Activated T-helper 2 cell treated with anti-CD3 and anti-CD28 coated beads, Interferon-gamma antibody, Interleukin-2, Interleukin-4, amounts not matched to agents 10 μg/mL and 5 μg/mL and 100 μg/mL, durations not matched to agents 14 hours and 24 hours and 36 hours (primary cell): Measurements from ENCODE around the gene NGFR. TPM values are rescaled to one million over a fixed set of nuclear protein-coding genes. Genes with fewer than 3 reads are reported as not detected.

Experiments
- DNase-seq: peaks from one replicate; pipeline ENCODE4 v3.0.0; 2021; ENCODE audit warnings: low spot score
- H3K27ac Mint-ChIP-seq: one replicate; pipeline ENCODE4 v1.8.0; 2021; ENCODE audit warnings: mixed read lengths
- H3K27me3 Mint-ChIP-seq: one replicate; pipeline ENCODE4 v1.8.0; 2021; ENCODE audit warnings: low read depth, mixed read lengths
- H3K36me3 Mint-ChIP-seq: one replicate; pipeline ENCODE4 v1.8.0; 2021; ENCODE audit warnings: low read depth, mixed read lengths
- H3K4me1 Mint-ChIP-seq: one replicate; pipeline ENCODE4 v1.8.0; 2021; ENCODE audit warnings: low read depth, mixed read lengths
- H3K4me3 Mint-ChIP-seq: one replicate; pipeline ENCODE4 v1.8.0; 2021; ENCODE audit warnings: low read depth, mild to moderate bottlenecking, moderate library complexity, mixed read lengths
- H3K9me3 Mint-ChIP-seq: one replicate; pipeline ENCODE4 v1.8.0; 2021; ENCODE audit warnings: mixed read lengths
- intact Hi-C: fragments of 100-400 bp; cut with micrococcal nuclease; formaldehyde crosslinking; loops from one replicate; pipeline ENCODE4 v1.15.1; 2023
- total RNA-seq: library from RNA; stranded (reverse); gene quantifications from 2 replicates; pipeline ENCODE4 v1.2.3, GENCODE V29; 2022

Gene NGFR
- total RNA-seq, 1 donor from 2014 or later = 0.14 TPM

- Mint-ChIP-seq H3K4me1 (no peaks in the 10 kb centered on the region), H3K27ac (no peak overlapping the region), H3K36me3 (no peaks in the 10 kb centered on the region), H3K4me3 (no peak overlapping the region), H3K27me3 (peaks cover 17% of the 10 kb centered on the region), H3K9me3 (no peaks in the 10 kb centered on the region)
- intact Hi-C loops = no loop called here
- DNase-seq = no peak
Observed at GRCh38 chr17:49527927-49528651, 33.0 kb downstream of the NGFR start.

GRCh38 chr17:49528966-49529365 lies 33.9 kb downstream of the NGFR start:
- Mint-ChIP-seq H3K4me1 (no peaks in the 10 kb centered on the region), H3K27me3 (peaks cover 17% of the 10 kb centered on the region), H3K36me3 (no peaks in the 10 kb centered on the region), H3K27ac (no peak overlapping the region), H3K9me3 (no peaks in the 10 kb centered on the region), H3K4me3 (no peak overlapping the region)
- no peak for DNase-seq
- intact Hi-C loops = no loop called here

DNA sequence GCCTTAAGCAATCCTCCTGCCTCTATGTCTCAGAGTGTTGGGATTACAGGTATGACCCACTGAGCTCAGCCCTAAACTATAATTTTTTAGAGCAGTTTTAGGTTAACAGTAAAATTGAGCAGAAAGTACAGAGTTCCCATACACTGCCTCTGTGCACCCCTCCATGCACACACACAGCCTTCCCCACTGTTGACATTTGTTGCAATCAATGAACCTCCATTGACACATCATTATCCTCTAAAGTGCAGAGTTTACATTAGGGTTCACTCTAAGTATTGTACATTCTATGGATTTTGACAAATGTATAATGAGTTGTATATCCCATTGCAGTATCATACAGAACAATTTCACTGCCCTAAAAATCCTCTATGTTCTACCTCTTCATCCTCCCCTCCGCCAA lies 35.0 kb downstream of the NGFR start:
- Mint-ChIP-seq H3K9me3 (no peaks in the 10 kb centered on the region), H3K27ac (no peak overlapping the region), H3K36me3 (no peaks in the 10 kb centered on the region), H3K4me1 (no peaks in the 10 kb centered on the region), H3K27me3 (peaks cover 17% of the 10 kb centered on the region), H3K4me3 (no peak overlapping the region)
- intact Hi-C loops = no loop called here
- no peak for DNase-seq

DNA sequence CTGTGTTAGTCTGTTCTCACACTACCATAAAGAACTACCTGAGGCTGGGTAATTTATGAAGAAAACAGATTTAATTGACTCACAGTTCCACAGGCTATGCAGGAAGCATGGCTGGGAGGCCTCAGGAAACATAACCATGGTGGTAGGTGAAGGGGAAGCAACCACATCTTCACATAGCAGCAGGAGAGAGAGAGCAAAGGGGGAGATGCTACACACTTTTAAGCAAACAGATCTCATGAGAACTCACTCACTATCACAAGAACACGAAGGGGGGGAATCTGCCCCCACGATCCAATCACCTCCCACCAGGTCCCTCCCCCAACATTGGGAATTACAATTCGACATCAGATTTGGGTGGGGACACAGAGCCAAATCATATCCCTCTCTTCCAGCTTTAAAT lies 48.8 kb downstream of the NGFR start:
- DNase-seq = no peak
- no peak overlapping the region for H3K4me3 Mint-ChIP-seq
- peaks cover 8% of the 10 kb centered on the region for H3K27me3 Mint-ChIP-seq
- H3K9me3 Mint-ChIP-seq = peaks cover 11% of the 10 kb centered on the region
- intact Hi-C loops = no loop called here
- no peaks in the 10 kb centered on the region for H3K36me3 Mint-ChIP-seq
- no peaks in the 10 kb centered on the region for H3K4me1 Mint-ChIP-seq
- no peak overlapping the region for H3K27ac Mint-ChIP-seq

- no peaks in the 10 kb centered on the region for H3K36me3 Mint-ChIP-seq
- no peaks in the 10 kb centered on the region for H3K4me1 Mint-ChIP-seq
- H3K9me3 Mint-ChIP-seq = peaks cover 11% of the 10 kb centered on the region
- H3K4me3 Mint-ChIP-seq = no peak overlapping the region
- H3K27ac Mint-ChIP-seq = no peak overlapping the region
- intact Hi-C loops = no loop called here
- peaks cover 8% of the 10 kb centered on the region for H3K27me3 Mint-ChIP-seq
- no peak for DNase-seq
Observed at GRCh38 chr17:49545007-49545660, 50.0 kb downstream of the NGFR start.

- intact Hi-C loops = no loop called here
- no peaks in the 10 kb centered on the region for H3K36me3 Mint-ChIP-seq
- H3K4me1 Mint-ChIP-seq = no peaks in the 10 kb centered on the region
- peaks cover 11% of the 10 kb centered on the region for H3K9me3 Mint-ChIP-seq
- no peak for DNase-seq
- peaks cover 7% of the 10 kb centered on the region for H3K27me3 Mint-ChIP-seq
- H3K27ac Mint-ChIP-seq = no peak overlapping the region
- no peak overlapping the region for H3K4me3 Mint-ChIP-seq
Observed at GRCh38 chr17:49545806-49546545, 50.9 kb downstream of the NGFR start.

DNA sequence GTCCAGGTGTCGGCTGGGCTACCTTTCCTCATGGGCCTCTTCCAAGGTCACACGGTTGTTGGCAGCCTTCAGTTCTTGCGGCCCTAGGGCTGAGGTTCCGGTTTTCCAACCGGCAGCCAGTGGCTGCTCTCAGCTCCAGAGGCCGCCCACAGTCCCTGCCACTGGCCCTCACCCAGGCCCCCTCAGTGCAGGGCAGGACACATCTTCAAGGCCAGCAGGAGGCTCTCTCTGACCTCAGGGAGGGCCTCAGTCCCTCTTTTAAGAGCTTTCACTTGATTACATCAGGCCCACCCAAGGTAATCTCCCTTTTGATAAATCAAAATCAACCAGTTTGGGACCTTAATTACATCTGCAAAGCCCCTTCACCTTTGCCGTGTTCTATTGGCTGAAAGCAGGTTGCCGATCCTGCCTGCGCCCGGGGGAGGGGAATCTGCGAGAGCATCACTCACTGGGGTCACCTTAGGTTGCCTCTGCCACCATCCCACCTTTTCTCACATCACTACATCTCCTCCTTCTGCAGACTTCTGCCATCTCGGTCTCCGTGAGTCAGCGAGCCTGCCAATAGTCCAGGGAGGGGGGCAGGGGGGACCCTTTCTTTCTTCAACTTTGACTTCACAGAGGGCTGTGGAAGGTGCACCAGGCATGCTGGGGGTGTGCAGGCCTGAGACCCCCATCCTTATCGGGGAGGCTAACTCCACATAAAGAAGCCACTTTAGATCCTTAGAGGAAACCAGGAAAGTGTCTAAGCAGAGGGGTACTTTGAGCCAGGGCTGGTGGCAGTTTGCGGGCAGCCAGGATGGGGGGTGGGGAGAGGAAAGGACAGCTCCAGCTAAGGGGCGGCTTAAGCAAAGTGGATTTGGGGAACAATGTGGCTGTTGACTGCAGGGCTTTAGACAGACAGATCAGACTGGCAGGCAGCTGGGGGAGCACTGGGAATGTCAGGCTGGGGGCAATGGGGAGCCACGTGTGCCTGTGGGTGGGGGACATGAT lies 51.7 kb downstream of the NGFR start:
- Mint-ChIP-seq H3K36me3 (no peaks in the 10 kb centered on the region), H3K9me3 (peaks cover 11% of the 10 kb centered on the region), H3K4me1 (no peaks in the 10 kb centered on the region), H3K4me3 (no peak overlapping the region), H3K27me3 (peaks cover 2% of the 10 kb centered on the region), H3K27ac (no peak overlapping the region)
- intact Hi-C loops = no loop called here
- no peak for DNase-seq

DNA sequence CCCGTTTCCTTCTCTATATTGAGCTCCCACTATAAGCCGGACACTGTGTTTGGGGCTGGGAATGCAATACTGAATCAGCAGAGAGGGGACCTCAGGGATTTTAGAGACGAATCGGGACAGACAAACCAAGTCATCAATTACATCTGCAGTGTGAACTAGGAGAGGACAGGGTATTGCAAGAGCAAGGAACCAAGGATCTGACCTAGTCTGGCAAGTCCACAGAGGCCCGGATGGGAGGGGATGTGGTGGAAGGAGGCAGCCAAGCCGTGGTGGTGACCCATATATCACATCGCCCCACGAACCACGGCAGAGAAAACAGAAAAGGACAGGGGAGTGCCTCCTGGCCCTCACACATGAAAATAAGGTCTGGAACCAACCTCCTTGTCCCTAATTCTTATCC lies 52.5 kb downstream of the NGFR start:
- Mint-ChIP-seq H3K9me3 (peaks cover 11% of the 10 kb centered on the region), H3K4me1 (no peaks in the 10 kb centered on the region), H3K27ac (no peak overlapping the region), H3K27me3 (peaks cover 2% of the 10 kb centered on the region), H3K4me3 (no peak overlapping the region), H3K36me3 (no peaks in the 10 kb centered on the region)
- DNase-seq = no peak
- intact Hi-C loops = no loop called here

DNA sequence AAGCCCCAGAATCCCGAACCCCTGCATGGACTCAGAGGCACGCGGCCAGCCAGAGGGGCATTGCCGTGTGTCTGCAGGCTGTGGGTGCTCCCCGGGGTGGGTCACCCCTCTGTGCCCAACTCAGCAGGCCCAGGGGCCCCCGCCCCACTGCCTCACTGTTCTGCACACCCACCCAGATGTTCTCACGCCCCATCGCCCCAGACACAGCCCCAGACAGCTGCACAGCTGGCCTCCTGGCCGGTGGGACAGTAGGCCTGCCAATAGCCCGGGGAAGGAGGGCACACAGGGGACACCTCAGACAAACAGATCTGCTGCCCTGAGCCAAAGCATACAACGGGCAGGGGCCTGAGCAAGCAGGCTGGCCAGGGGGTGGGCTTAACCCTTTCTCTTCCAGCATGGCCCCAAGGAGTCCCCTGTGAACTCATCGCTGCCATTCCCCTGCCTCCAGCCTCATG lies 53.0 kb downstream of the NGFR start:
- DNase-seq = no peak
- Mint-ChIP-seq H3K9me3 (peaks cover 11% of the 10 kb centered on the region), H3K4me1 (no peaks in the 10 kb centered on the region), H3K4me3 (no peak overlapping the region), H3K27me3 (peaks cover 2% of the 10 kb centered on the region), H3K36me3 (no peaks in the 10 kb centered on the region), H3K27ac (no peak overlapping the region)
- intact Hi-C loops = no loop called here

DNA sequence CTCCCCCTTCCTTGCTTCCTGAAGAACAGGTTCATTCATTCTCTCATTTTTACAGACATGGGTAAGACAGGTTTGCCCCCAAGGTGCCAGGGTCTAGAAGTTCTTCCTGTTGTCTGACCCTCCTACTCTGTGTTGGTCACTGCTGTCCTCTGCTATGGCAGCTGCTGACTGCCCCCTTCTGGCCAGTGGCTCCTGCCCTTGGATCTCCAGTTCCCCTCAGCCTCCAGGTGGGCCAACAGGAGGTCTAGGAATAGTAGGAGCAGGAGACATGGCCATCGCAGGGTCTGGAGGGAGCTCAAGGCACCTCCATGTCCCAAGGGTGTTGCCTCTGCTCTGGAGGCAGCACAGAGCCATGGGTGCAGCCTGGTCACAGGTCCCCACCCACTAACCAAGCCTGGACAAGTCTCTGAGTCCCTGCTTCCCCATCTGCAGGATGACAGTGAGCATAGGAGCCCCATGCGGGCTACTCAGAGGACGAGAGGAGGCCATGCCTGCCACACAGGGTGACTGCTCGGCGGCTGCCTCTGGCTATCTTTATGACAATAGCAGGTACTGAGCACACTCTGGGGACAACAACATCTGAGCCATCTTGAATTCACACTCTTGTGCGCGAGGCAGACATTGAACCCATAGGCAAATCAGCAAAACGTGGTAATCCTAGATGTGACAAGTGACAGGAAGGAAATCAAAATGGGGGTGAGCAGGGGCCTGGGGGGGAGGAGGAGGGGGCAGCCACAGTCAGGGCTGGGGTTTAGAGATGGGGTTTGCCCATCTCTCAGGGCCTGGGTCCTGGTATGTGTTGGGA lies 53.6 kb downstream of the NGFR start:
- no peak overlapping the region for H3K4me3 Mint-ChIP-seq

DNA sequence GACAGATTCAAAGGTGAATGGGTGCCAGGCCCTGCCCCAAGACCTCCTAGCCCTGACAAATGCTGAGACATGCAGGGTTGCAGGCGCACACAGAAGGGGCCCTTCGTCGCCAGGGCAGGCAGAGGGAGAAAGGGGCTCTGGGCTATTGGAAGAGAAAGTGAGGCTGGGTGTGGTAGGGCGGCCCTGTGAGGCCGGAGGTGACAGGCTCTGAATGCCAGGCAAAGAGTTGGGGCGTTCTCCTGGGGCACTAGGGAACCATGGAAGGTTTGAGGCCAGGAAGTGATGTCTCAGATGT lies 54.2 kb downstream of the NGFR start:
- Mint-ChIP-seq H3K36me3 (no peaks in the 10 kb centered on the region), H3K27me3 (no peaks in the 10 kb centered on the region), H3K4me1 (no peaks in the 10 kb centered on the region), H3K27ac (no peak overlapping the region), H3K4me3 (no peak overlapping the region), H3K9me3 (no peaks in the 10 kb centered on the region)
- DNase-seq = no peak
- intact Hi-C loops = no loop called here

More for the DNA sequence above, 53.6 kb downstream of the NGFR start:
- Mint-ChIP-seq H3K4me1 (no peaks in the 10 kb centered on the region), H3K9me3 (peaks cover 5% of the 10 kb centered on the region), H3K27ac (no peak overlapping the region), H3K36me3 (no peaks in the 10 kb centered on the region), H3K27me3 (no peaks in the 10 kb centered on the region)
- intact Hi-C loops = no loop called here
- DNase-seq = no peak
